Renal pelvis (tissue), 12 donors: Measurements from ENCODE around the gene DNAJA4. TPM values are rescaled to one million over a fixed set of nuclear protein-coding genes. Genes with fewer than 3 reads are reported as not detected.

Source experiments
- DNase-seq: peaks from one replicate; pipeline ENCODE4 v3.0.0-alpha.2; 2013
- long read RNA-seq, 16 experiments: transcript quantifications; one replicate each; lab custom pipeline, GENCODE V29; 2026
- polyA plus RNA-seq, 3 donors: library from polyadenylated mRNA; unstranded; fragments of 120-200 nt; gene quantifications; one replicate each; pipeline ENCODE4 v1.2.1, GENCODE V29; 2013; ENCODE audit not compliant: insufficient read length in 3 of 3

The DNAJA4 gene
- polyA plus RNA-seq = 10 to 100 TPM; 22.4 to 32.2 (median 29.4) TPM
- long read RNA-seq, donor 1, partial matches to known transcripts = 155 of 211 reads
- long read RNA-seq, donor 1, other reads (novel, unspliced or antisense) = 56 of 211 reads
- long read RNA-seq, donor 2, partial matches to known transcripts = 119 of 217 reads
- long read RNA-seq, donor 2, other reads (novel, unspliced or antisense) = 93 of 217 reads
- long read RNA-seq, donor 3, partial matches to known transcripts = 64 of 104 reads
- long read RNA-seq, donor 3, other reads (novel, unspliced or antisense) = 39 of 104 reads
- long read RNA-seq, donor 4, partial matches to known transcripts = 104 of 178 reads
- long read RNA-seq, donor 4, other reads (novel, unspliced or antisense) = 69 of 178 reads
- long read RNA-seq, donor 5, partial matches to known transcripts = 35 of 69 reads
- long read RNA-seq, donor 5, other reads (novel, unspliced or antisense) = 33 of 69 reads
- long read RNA-seq, donor 6, partial matches to known transcripts = 40 of 116 reads
- long read RNA-seq, donor 6, other reads (novel, unspliced or antisense) = 71 of 116 reads
- long read RNA-seq, donor 7, partial matches to known transcripts = 89 of 169 reads
- long read RNA-seq, donor 7, other reads (novel, unspliced or antisense) = 74 of 169 reads
- long read RNA-seq, donor 8, partial matches to known transcripts = 8 of 30 reads
- long read RNA-seq, donor 8, other reads (novel, unspliced or antisense) = 22 of 30 reads
- long read RNA-seq, donor 9, partial matches to known transcripts = 101 of 192 reads
- long read RNA-seq, donor 9, other reads (novel, unspliced or antisense) = 87 of 192 reads
- long read RNA-seq, donor 10, partial matches to known transcripts = 89 of 142 reads
- long read RNA-seq, donor 10, other reads (novel, unspliced or antisense) = 47 of 142 reads
- long read RNA-seq, donor 11, partial matches to known transcripts = 85 of 133 reads
- long read RNA-seq, donor 11, other reads (novel, unspliced or antisense) = 48 of 133 reads
- long read RNA-seq, donor 12, partial matches to known transcripts = 102 of 189 reads
- long read RNA-seq, donor 12, other reads (novel, unspliced or antisense) = 78 of 189 reads
- long read RNA-seq, donor 13, partial matches to known transcripts = 54 of 113 reads
- long read RNA-seq, donor 13, other reads (novel, unspliced or antisense) = 58 of 113 reads
- long read RNA-seq, donor 14 = 0 reads
- long read RNA-seq, donor 15 = 0 reads
- long read RNA-seq, donor 16, partial matches to known transcripts = 156 of 237 reads
- long read RNA-seq, donor 16, other reads (novel, unspliced or antisense) = 78 of 237 reads

- peak; percentile 51 for DNase-seq
These were observed at the start of gene DNAJA4 for GRCh38 chr15:78264304-78265136. DNAJA4 (plus strand) TSS chr15:78264562; CDS start chr15:78264764, 202 bp downstream.

GRCh38 chr15:78216276-78217104 lies 47.9 kb upstream of the DNAJA4 start:
- no peak for DNase-seq

DNA sequence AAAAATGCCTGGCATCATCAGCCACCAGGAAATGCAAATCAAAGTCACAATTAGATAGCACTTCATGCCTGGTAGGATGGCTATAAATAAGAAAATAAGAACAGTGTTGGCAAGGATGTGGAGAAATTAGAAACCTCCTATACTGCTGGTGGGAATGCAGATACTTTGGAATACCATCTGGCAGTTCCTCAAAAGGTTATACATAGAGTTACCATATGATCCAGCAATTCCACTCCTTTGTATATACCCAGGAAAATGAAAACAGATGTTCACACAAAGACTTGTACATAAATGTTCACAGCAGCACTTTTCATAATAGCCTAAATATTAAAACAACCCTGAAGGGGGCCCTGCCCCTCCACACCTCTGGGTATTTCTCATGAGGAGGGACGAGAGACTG lies 43.6 kb upstream of the DNAJA4 start:
- no peak for DNase-seq

- DNase-seq = no peak
These were observed 41.5 kb upstream of the DNAJA4 start for GRCh38 chr15:78222745-78223395.

- no peak for DNase-seq
These were observed 40.9 kb upstream of the DNAJA4 start for GRCh38 chr15:78223396-78224022.

DNA sequence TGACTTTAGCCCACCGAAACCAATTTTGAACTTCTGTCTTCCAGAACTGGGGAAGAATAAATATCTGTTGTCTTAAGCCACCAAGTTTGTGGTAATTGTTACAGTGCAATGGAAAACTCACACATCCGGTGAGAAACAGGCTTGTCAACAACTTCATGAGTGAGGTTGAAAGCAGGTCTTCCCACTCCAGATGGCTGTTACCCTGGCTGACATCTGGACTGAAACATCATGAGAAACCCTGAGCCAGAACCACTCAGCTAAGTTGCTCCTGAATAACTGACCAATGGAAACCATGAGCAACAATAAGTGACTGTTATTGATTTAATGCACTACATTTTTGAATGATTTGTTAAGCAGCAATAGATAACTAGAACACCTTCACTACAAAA lies 40.3 kb upstream of the DNAJA4 start:
- no peak for DNase-seq

- no peak for DNase-seq
These were observed 38.4 kb upstream of the DNAJA4 start for GRCh38 chr15:78225783-78226541.

DNA sequence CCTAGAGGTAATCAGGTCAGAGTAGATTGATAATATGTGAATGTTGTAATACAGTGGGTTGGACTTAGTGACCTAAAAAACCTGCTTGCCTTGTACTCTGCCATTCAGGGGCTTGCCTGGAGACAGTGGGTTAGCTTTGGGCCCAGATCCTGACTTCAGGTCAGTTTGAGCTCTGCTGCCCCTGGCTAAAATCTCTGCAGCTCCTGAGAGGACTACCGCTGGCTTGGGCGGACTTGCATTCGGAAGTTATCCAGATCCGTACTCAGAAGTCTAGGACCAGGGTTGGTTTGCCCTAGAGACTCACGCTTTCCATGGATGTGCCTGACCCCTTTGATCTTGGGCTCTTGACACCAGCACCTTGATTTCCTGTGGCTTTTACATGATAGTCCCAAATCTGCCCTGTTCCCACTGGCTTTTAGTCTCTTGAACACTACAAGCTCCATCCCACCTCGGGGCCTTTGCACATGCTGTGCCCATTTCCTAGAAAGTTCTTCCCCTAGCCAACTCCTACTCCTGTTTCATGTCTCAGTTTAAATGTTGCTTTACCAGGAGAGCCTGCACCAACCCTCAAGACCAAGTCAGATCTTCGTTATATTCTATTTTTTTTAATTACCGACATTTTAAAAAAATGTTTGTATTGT lies 35.9 kb upstream of the DNAJA4 start:
- DNase-seq = no peak

DNA sequence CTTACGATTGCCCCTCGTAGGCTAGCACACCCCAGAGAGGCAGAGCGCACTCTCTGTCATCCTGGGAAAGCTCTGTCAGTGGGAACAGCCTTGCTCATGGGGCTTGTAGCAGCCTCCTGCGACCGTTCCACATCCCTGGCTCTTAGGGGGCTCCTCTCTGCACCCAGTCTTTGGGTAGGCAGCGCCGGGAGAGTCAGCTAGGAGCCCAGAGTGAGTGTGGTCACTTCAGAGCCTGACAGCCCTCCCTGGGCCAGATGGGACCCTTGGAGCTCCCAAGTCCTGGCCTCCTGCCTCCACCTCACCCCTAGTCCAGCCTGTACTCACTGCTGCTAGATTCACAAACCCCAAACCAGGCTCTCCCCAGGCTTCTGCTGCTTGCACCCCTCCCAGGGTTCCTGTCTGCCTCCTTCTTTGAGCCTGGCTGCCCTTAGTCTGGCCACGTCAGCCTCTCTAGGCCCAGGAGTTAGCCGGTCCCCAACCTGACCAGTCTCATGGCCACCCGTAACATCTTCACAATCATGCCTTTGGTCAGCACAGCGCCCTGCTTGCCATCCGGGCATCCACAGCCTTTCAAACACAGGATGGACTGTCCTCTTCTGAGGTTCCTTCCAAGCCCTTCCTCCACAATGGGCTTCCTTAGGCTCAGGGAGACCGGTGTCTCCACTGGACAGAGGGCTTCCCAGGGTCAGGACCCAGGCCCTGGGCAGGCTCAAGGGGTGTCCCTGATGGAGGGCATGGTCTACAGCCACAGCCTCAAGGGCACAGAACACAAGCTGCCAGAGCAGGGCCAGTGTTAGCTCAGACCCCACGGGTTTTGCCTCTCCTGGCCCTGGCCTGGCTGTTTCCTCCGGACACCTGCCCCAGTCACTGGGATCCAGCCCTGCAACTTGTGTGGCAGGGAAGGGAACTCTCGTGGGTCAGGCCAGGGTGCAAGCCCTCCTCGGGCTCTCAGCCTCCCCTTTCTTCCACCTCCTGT lies 34.6 kb upstream of the DNAJA4 start:
- DNase-seq = no peak

- no peak for DNase-seq
These were observed 31.4 kb upstream of the DNAJA4 start for GRCh38 chr15:78232951-78233350.

DNA sequence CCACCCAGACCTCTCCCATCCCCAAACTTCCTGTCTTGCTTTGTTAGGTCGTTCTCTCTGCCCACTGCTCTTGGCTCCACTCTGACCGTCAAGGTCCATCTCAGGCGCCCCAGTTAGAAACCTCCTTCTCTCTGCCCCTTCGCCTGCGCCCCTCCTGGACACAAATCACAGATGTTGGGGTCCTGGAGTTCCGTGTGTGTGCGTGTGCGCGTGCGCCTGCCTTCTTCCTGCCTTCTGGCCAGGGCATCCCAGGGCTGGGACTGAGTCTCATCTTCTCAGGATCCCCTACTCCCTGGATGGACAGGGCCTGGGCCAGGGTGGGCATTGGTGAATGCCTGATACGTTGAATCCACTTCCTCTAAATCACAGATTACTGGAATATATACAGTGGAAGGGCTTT lies 30.9 kb upstream of the DNAJA4 start:
- DNase-seq = no peak

GRCh38 chr15:78234515-78235040 lies 29.8 kb upstream of the DNAJA4 start, which contains the start of gene ACSBG1:
ACSBG1 (minus strand) TSS chr15:78234565; CDS start chr15:78234501, 64 bp downstream.
- no peak for DNase-seq

- DNase-seq = no peak
These were observed 27.9 kb upstream of the DNAJA4 start for GRCh38 chr15:78236491-78236890.

DNA sequence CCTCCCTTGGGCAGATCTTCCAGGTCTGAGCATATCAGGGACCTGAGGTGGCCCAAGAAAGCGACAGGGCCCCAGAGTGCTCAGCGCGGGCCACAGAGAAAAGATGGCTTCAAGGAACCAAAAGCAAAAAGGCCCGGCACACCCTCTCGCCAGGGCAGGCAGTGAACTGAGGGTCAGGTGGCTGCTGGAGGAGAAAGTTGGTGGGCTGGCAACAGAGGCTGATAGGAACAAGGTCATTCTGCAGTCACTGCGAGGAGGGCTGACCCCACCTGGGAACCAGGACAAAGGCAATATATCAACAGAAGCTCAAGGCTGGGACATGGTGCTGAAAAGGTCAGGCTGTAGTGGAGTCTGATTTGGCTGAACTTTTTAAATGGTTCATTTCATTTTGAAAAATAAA lies 27.2 kb upstream of the DNAJA4 start:
- DNase-seq = no peak

- no peak for DNase-seq
These were observed 24.6 kb upstream of the DNAJA4 start for GRCh38 chr15:78239811-78240210.

DNA sequence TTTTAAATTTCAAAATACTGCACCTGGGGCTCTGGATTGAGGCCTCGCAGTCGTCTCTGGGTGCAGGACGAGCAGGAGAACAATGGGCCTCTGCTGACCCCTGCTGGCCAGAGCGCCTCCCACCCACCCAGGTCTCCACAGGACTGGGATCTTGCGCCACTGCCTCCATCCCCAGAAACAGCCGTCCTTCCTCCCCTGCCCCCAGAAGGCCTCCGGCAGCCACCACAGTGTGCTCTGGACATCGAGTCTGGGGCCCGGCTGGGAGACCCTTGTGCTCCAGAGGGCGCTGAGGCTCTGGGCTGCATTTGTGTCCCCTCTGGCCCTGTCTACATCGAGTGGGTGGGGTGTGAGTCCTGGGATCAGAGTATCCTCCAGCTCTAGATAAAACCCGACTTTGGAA lies 23.3 kb upstream of the DNAJA4 start:
- peak; percentile 71 for DNase-seq
